AML-193 (cell line): ENCODE measurements around the gene CYB561A3.

ENCODE experiments used
- DNase-seq, 2 experiments: peaks; one replicate each; lab custom pipeline; 2025; lab: John Stamatoyannopoulos, UW

Gene CYB561A3

GRCh38 chr11:61369372-61370348 lies 8.0 kb upstream of the CYB561A3 start:
- DNase-seq: no peak

- no peak for DNase-seq
Observed at GRCh38 chr11:61368646-61369045, 7.0 kb upstream of the CYB561A3 start.

DNA sequence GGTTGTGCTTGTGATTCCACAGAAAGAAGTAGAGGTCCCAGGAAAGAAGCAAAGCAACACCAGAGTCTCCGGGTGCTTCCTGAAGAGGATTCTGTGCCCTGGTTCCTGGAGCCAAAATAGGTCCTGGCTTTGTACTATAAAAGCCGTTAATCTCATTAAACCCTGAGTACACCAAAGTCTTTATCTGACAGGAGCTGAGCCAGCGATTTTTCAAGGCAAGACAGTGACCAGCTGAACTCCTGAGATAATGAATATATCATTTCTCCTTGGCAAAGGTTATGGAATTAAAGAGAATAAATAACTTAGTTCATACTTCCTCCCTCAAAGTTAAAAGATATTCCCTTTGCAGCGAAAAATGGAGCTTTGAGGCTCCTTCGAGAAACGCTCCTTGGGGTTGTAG lies 5.7 kb upstream of the CYB561A3 start:
- no peak for DNase-seq

DNA sequence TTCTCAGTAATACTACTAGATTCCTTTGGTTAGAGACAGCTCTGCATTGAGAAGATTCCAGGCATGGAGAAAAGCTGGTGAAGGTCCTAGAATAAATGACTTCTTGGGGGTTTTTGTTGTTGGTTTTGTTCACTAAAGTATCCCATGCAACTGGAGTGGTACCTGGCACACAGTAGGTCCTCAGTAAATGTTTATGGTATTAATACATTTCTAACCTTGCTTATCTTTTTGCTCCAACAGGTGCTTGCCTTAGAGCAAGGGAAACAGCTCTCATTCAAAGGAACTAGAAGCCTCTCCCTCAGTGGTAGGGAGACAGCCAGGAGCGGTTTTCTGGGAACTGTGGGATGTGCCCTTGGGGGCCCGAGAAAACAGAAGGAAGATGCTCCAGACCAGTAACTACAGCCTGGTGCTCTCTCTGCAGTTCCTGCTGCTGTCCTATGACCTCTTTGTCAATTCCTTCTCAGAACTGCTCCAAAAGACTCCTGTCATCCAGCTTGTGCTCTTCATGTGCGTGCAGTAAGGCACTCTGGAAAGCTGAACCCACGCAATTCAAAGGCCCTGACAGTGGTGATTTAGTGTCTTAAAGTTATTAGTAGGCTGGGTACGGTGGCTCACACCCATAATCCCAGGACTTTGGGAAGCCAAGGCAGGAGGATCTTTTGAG lies 2.5 kb upstream of the CYB561A3 start:
- no peak for DNase-seq

DNA sequence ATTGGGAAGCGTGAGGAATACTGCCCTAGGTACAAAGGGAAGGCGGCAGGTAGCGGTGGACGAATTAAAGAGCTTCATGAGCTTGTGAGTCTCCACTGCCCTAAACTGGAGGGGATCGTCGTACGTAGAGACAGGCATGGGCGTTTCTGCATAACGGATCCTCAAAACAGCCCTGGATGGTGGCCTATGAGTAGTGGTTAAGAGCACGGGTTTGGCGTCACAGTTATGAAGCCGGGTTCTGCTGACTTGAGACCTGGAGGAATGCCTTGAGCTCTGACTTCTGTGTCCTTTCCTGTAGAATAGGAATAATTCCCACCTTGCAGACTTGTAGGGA lies 827 bp upstream of the CYB561A3 start:
- DNase-seq: peak; percentile 17 to 22

DNA sequence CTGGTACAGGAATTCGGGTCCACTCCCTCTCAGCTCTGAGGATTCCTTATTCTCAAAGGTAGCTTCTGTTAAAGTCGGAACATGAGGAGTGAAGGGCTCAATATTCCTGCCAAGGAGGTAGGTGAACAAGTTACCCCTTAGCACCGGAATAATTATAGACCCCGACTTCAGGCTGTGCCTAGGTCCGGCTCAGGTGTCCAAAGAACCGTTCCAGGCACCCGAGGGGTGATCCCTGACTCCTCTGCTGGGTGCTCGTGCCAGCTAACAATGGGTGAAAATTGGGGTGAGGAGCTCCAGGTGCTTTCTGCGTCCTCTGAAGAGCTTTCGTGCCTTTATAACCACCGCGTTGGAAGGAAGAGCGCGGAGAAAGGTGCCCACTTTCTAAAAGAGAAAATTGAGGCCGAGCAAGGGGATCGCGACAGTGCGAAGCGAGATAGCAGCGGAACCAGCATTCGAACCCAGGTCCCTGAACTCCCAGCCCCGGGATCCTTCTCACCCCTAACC lies 393 bp downstream of the CYB561A3 start:
- no peak for DNase-seq

DNA sequence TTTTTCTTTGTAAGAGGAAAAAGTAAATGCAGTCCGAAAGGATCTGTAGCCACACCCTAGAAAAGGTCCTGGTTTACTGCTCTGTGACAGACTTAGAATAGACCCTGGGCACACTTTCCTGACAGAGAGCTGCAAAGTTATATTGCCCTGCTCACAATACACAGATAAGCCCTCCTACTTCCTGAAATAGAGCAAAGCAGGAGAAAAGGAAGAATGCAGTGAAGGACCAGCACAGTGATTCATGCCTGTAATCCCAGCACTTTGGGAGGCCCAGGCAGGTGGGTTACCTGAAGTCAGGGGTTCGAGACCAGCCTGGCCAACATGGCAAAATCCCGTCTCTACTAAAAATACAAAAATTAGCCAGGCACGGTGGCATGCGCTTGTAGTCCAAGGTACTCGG lies 2.2 kb downstream of the CYB561A3 start:
- DNase-seq: no peak

- DNase-seq: no peak
Observed at GRCh38 chr11:61358566-61358965, 3.1 kb downstream of the CYB561A3 start.

GRCh38 chr11:61357894-61358239 lies 3.8 kb downstream of the CYB561A3 start:
- DNase-seq: no peak

- peak; percentile 68 to 87 for DNase-seq
Observed at GRCh38 chr11:61357233-61357893, 4.3 kb downstream of the CYB561A3 start.

GRCh38 chr11:61356706-61357105 lies 5.0 kb downstream of the CYB561A3 start:
- no peak for DNase-seq

DNA sequence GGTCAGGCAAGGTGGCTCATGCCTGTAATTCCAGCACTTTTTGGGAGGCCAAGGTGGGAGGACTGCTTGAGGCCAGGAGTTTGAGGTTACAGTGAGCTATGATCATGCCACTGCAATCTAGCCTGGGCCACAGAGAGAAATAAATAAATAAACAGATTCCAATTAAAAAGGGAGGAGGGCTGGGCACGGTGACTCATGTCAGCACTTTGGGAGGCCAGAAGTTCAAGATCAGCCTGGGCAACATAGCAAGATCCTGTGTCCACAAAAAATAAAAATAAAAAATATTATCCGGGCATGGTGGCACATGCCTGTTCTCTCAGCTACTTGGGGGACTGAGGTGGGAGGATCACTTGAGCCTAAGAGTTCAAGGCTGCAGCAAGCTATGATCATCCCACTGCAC lies 7.5 kb downstream of the CYB561A3 start:
- no peak for DNase-seq

DNA sequence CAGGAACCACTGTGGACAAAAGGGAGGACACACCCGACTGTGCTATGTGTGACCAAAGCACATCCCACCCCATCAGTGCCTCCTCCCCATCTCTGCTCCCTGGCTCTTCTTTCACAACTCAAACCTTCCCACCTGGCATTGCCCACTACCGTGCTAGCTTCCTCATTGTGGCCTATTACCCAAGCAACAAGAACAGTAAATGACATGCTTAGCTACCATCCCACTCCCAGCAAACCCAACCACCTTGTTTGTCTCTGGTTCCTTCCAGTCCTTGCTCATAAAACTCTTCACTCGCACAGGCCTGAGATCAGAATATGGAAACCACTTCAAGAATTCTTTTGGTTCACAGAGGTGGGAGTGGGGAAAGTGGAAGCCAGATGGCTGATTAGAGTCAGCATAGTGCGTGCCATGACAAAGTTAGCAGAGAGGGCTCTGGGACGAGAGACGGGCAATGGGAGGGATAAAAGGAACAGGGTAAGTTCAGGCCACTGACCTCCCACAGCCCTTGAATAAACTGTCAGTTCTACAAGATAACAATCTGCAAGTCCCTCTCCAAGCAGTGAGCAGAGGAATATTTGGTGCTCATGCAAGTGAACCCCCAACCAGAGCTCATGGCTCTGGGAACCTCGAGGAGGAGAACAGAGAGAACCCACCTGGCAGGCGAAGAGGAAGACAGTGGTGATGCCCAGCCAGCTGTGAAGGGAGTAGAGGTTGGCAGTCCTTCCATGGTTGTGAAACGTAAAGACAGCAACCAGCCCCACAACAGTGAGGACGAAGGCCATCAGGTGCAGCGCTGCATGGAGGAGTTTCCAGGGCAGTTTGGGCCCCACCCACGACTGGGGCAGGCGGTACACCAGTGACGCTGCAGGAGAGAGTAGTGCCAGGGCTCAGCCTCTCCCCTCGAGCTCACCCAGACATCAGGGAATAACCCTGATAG lies 8.3 kb downstream of the CYB561A3 start:
- DNase-seq: peak; percentile 15 to 27

GRCh38 chr11:61352038-61352437 lies 9.6 kb downstream of the CYB561A3 start:
- no peak for DNase-seq

DNA sequence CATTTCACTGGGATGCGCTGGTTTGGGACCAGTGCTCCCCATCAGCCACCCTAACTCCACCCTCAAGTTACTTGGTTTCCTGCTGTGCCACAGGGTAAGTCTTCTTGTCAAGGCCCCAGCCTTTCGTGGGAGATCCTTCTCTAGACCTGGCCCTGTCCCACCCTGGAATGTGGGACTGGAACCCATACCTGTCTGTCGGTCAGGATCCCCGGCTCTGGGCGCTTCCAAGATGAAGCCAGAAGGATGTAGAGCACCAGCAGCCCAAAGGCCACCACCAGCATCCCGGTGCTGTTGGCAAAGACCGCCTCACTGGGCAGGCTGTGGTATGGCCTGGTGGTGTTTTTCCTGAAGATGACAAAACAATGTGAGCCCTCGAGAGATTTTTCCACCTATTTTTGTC lies 10.9 kb downstream of the CYB561A3 start:
- no peak for DNase-seq

DNA sequence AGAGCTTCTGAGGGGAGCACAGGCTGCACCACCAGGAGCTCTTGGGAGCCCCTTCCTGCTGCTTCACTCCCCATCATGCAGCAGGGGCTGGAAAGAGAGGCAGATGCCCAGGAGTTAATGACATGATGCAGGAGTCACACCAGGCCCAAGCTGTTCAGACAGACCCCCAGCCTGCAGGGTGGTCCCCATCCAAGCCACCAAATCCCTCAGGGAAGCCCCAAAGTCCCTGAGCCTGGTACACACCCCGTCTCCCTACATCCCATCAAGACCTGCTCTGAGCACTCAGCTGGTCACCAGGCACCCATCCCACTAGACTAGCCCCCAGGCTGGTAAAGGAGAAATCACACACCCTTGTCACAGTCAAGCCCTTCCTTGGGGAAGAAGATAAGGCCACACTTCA lies 11.3 kb downstream of the CYB561A3 start:
- no peak for DNase-seq

GRCh38 chr11:61349916-61350315 lies 11.8 kb downstream of the CYB561A3 start:
- no peak for DNase-seq

DNA sequence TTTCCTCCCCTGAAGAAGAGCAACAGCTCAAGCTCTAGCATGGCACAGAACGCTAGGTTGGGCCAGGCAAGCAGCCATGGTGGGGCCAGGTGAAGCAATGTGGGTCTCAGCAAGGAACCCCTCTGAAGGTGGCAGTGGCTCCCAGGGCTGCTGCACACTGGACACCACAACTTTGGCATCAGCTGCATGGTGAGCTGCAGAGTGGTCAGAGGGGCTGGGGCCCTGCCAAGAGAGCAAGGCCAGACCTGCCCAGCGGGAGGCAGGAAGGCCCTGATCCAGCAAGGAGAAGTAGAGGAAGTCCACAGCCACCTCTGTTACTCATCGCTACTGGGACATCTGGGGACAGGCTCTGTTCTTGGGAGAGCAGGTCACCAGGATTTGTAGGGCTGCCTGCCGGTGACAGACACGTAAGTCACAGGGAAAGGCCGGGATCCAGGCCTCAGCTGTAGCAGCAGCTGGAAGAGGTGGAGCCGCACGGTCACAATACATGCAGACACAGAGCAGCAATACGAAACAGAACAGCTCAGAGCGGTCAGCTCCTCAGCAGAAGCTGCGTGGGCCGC lies 12.4 kb downstream of the CYB561A3 start:
- no peak for DNase-seq

- peak; percentile 34 to 51 for DNase-seq
Observed at GRCh38 chr11:61347916-61348461, 13.7 kb downstream of the CYB561A3 start.

DNA sequence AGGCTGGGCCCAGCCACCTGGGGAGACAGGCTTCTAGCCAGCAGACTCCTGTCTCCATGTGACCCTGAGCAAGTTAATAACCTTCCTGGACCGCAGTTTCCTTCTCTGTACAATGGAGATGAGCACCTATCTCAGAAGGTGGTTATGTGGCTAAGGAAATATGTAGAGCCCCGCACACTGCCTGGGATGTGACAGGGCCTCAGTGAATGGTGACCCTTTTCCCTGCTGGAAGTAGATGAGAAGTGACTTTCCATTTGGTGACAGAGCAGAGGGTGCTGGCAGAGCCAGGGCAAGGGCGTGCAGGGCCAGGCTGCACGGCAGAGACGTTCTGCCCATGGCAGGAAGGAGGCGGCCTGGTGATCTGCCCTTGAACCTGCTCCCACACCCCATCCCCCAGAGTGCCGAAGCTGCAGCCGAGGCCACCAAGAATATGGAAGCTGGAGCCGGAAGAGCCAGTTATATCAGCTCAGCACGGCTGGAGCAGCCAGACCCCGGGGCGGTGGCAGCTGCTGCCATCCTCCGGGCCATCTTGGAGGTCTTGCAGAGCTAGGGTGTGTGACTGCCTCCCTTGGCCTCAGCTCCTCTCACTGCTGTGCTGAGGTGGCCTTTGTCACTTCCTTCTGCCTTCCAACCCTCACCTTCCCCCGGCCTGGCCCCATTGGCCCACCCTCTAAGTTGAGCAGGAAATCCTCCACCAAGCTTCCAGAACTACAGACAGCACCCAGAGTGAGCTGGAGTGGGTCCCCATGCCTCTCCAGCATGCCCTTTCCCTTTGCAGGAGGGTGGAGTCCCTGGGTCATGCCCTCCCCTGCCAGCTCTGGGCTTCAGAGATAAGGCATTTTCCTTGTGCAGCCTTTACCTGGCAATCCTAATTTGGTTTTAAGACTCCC lies 15.5 kb downstream of the CYB561A3 start:
- DNase-seq: no peak
